HCT116 (cell line): Measurements from ENCODE around the gene AGAP1. TPM values are rescaled to one million over a fixed set of nuclear protein-coding genes. Genes with fewer than 3 reads are reported as not detected.

Experiments used
- ATAC-seq: fragments of 200-7000 bp; cut with Tn5 transposase; 2 replicates; pipeline ENCODE4 v1.9.1; 2020; ENCODE audit warnings: mild to moderate bottlenecking, moderate library complexity
- BruUV-seq: library from RNA; stranded (reverse); fragments of 400-500 nt; replicated peaks from 2 replicates; lab custom pipeline; 2021; lab: Mats Ljungman, UMichigan
- CTCF ChIA-PET: fragments of 300-600 bp; sonication (Branson Sonifier 250); formaldehyde crosslinking; loops from one replicate; lab custom pipeline; 2021; ENCODE audit warnings: antibody characterized with exemption; lab: Charles Lee
- POLR2A ChIA-PET: fragments of 300-600, 350-600 bp; sonication (Branson Sonifier 250); formaldehyde crosslinking; loops from one replicate; lab custom pipeline; 2021; ENCODE audit warnings: antibody characterized with exemption; lab: Charles Lee
- RAD21 ChIA-PET, 2 experiments: fragments of 300-600 bp; sonication (Branson Sonifier 250); formaldehyde crosslinking; loops; one replicate each; lab custom pipeline; 2023; ENCODE audit warnings: low total read pairs in 2 of 2; ENCODE audit not compliant: uncharacterized antibody in 2 of 2, unreplicated experiment in 2 of 2, low non-redundant PET in 1 of 2; lab: Charles Lee
- DNase-seq: peaks from one replicate; pipeline ENCODE4 v3.0.0-alpha.2; 2010; ENCODE audit warnings: low read depth, low spot score
- H2AFZ ChIP-seq: fragments of 200-600 bp; shearing (Covaris generic), sonication (generic); 2 replicates; pipeline ENCODE4 v1.6.1; 2017; ENCODE audit warnings: low read depth, mixed run types, mixed read lengths, antibody characterized with exemption, low read length; ENCODE audit not compliant: poor library complexity, severe bottlenecking
- H3K27ac ChIP-seq: 2 replicates; pipeline ENCODE4 v1.5.1; 2012; ENCODE audit warnings: low read depth, low read length
- H3K27me3 ChIP-seq: fragments of 200-600 bp; sonication (generic); 2 replicates; pipeline ENCODE4 v1.6.1; 2016; ENCODE audit warnings: mixed run types, low read length, mixed read lengths; ENCODE audit not compliant: insufficient read depth
- H3K36me3 ChIP-seq, 2 experiments: fragments of 200-500 bp in 1 of 2; fragments of 200-600 bp in 1 of 2; sonication (Bioruptor generic) in 1 of 2; sonication (generic) in 1 of 2; 2 replicates each; pipeline versions ENCODE4 v1.5.1 to v1.6.1; 2014 to 2016; ENCODE audit warnings: low read length in 2 of 2, inconsistent platforms in 1 of 2, mixed read lengths in 1 of 2, mixed run types in 1 of 2; ENCODE audit not compliant: insufficient read depth in 2 of 2, control insufficient read depth in 1 of 2
- H3K4me1 ChIP-seq, 2 experiments: fragments of 200-600 bp in 1 of 2; sonication (generic) in 1 of 2; 2 replicates each; pipeline versions ENCODE4 v1.5.1 to v1.6.1; 2012 to 2017; ENCODE audit warnings: low read length in 2 of 2, inconsistent platforms in 1 of 2, mild to moderate bottlenecking in 1 of 2, mixed read lengths in 1 of 2, mixed run types in 1 of 2, moderate library complexity in 1 of 2; ENCODE audit not compliant: insufficient read depth in 2 of 2, control insufficient read depth in 1 of 2
- H3K4me2 ChIP-seq: fragments of 200-600 bp; sonication (generic); 2 replicates; pipeline ENCODE4 v1.6.1; 2017; ENCODE audit warnings: mixed run types, low read length, mixed read lengths
- H3K4me3 ChIP-seq, 2 experiments: fragments of 200-600 bp in 1 of 2; sonication (generic) in 1 of 2; replicated peaks in 1 of 2; 2 replicates each; pipeline ENCODE4 v1.5.1; 2011 to 2016; ENCODE audit warnings: low read length in 2 of 2, control low read depth in 1 of 2, low read depth in 1 of 2, mild to moderate bottlenecking in 1 of 2, mixed read lengths in 1 of 2, mixed run types in 1 of 2
- H3K79me2 ChIP-seq: fragments of 200-600 bp; sonication (generic); 2 replicates; pipeline ENCODE4 v1.6.1; 2017; ENCODE audit warnings: mild to moderate bottlenecking, mixed run types, low read length, moderate library complexity, mixed read lengths; ENCODE audit not compliant: insufficient read depth
- H3K9ac ChIP-seq: fragments of 200-600 bp; sonication (generic); 2 replicates; pipeline ENCODE4 v1.6.1; 2016; ENCODE audit warnings: low read length, mixed read lengths
- H3K9me2 ChIP-seq: fragments of 200-600 bp; sonication (generic), shearing (Covaris generic); 2 replicates; pipeline ENCODE4 v1.6.1; 2017; ENCODE audit warnings: mixed run types, mild to moderate bottlenecking, moderate library complexity; ENCODE audit not compliant: insufficient read depth
- H3K9me3 ChIP-seq, 2 experiments: fragments of 200-500 bp in 1 of 2; fragments of 200-600 bp in 1 of 2; sonication (Bioruptor generic) in 1 of 2; sonication (generic) in 1 of 2; 2 replicates each; pipeline ENCODE4 v1.6.1; 2014 to 2017; ENCODE audit warnings: low read length in 2 of 2, mixed read lengths in 2 of 2, inconsistent platforms in 1 of 2, low read depth in 1 of 2, mild to moderate bottlenecking in 1 of 2, mixed run types in 1 of 2, moderate library complexity in 1 of 2; ENCODE audit not compliant: control insufficient read depth in 1 of 2, insufficient read depth in 1 of 2
- H4K20me1 ChIP-seq: fragments of 200-600 bp; sonication (generic), shearing (Covaris generic); 2 replicates; pipeline ENCODE4 v1.6.1; 2017; ENCODE audit warnings: mixed run types, mild to moderate bottlenecking, moderate library complexity; ENCODE audit not compliant: insufficient read depth
- ATF3 ChIP-seq: IDR thresholded peaks from 2 replicates; pipeline ENCODE4 v1.6.1; 2012
- CBX3 ChIP-seq: IDR thresholded peaks from 2 replicates; pipeline ENCODE4 v1.6.1; 2012; ENCODE audit warnings: low read depth
- CEBPB ChIP-seq: IDR thresholded peaks from 2 replicates; pipeline ENCODE4 v1.6.1; 2012; ENCODE audit warnings: low read depth
- EZH2phosphoT487 ChIP-seq: fragments of 200-600 bp; IDR thresholded peaks from 2 replicates; pipeline ENCODE4 v1.6.1; 2018; ENCODE audit warnings: antibody characterized with exemption, borderline replicate concordance
- FOSL1 ChIP-seq: IDR thresholded peaks from 2 replicates; pipeline ENCODE4 v1.6.1; 2012; ENCODE audit warnings: low read depth
- JUND ChIP-seq: IDR thresholded peaks from 2 replicates; pipeline ENCODE4 v1.6.1; 2012
- POLR2A ChIP-seq: IDR thresholded peaks from 2 replicates; pipeline ENCODE4 v1.7.0; 2011; ENCODE audit warnings: borderline replicate concordance; ENCODE audit not compliant: insufficient read depth, insufficient read length; ENCODE audit errors: extremely low read depth
- REST ChIP-seq: IDR thresholded peaks from 2 replicates; pipeline ENCODE4 v1.6.1; 2012; ENCODE audit warnings: low read depth
- SIN3A ChIP-seq: IDR thresholded peaks from 2 replicates; pipeline ENCODE4 v1.6.1; 2012; ENCODE audit warnings: low read depth
- SP1 ChIP-seq: IDR thresholded peaks from 2 replicates; pipeline ENCODE4 v1.6.1; 2012; ENCODE audit warnings: low read depth
- ZFX ChIP-seq: fragments of 450-650 bp; IDR thresholded peaks from 2 replicates; pipeline ENCODE4 v1.6.1; 2017
- intact Hi-C: fragments of 100-400 bp; cut with micrococcal nuclease; formaldehyde crosslinking; loops from 2 replicates; pipeline ENCODE4 v1.10.0; 2022
- total RNA-seq: library from RNA; stranded (reverse); gene quantifications from one replicate; pipeline ENCODE4 v1.2.1, GENCODE V29; 2021; ENCODE audit not compliant: unreplicated experiment
- TF ChIP-seq, protein P1 (sequence below), 3 experiments: fragments of 200-600 bp in 1 of 3; sonication (generic) in 1 of 3; IDR thresholded peaks in 2 of 3; conservative IDR thresholded peaks in 1 of 3; 2 replicates each; pipeline ENCODE4 v1.5.1; 2012 to 2017; ENCODE audit warnings: low read depth in 2 of 3, low read length in 2 of 3, antibody characterized with exemption in 1 of 3, borderline replicate concordance in 1 of 3, control low read depth in 1 of 3, mild to moderate bottlenecking in 1 of 3, mixed read lengths in 1 of 3, mixed run types in 1 of 3, moderate library complexity in 1 of 3; ENCODE audit not compliant: insufficient read depth in 1 of 3
- TF ChIP-seq, protein P2 (sequence below): IDR thresholded peaks from 2 replicates; pipeline ENCODE4 v1.6.1; 2012

AGAP1 gene
- total RNA-seq, 1 experiment from 2014 or later, result 43.8 TPM

GRCh38 chr2:235849489-235849888, 355.6 kb downstream of the AGAP1 start:
- BruUV-seq, result no TSS peak
- Histone ChIP-seq H3K9me3 (no peaks in the 10 kb centered on the region), H3K4me1 (no peaks in the 10 kb centered on the region; a peak in 1 of 4 replicates), H3K36me3 (no peaks in the 10 kb centered on the region), H3K79me2 (no peaks in the 10 kb centered on the region), H4K20me1 (no peaks in the 10 kb centered on the region), H3K9ac (no peak overlapping the region), H3K4me3 (no peak overlapping the region), H2AFZ (no peak overlapping the region), H3K27me3 (no peaks in the 10 kb centered on the region), H3K27ac (no peak overlapping the region), H3K4me2 (no peak overlapping the region), H3K9me2 (no peaks in the 10 kb centered on the region)
- ChIA-PET CTCF (interaction anchor here (1.0 kb wide), 1 partner anchor 504 kb away, joined by 3 read pairs; no protein-coding TSS in a partner anchor), POLR2A (no interaction called here), RAD21 (no interaction called here)
- no peak for ATAC-seq
- intact Hi-C loops, result no loop called here
- no peak for DNase-seq
- no peak for TF ChIP-seq CBX3
- TF ChIP-seq ATF3, result no peak
- TF ChIP-seq SP1, result no peak
- no peak for TF ChIP-seq CEBPB
- no peak for TF ChIP-seq REST
- TF ChIP-seq POLR2A, result no peak
- TF ChIP-seq, protein P1, sequence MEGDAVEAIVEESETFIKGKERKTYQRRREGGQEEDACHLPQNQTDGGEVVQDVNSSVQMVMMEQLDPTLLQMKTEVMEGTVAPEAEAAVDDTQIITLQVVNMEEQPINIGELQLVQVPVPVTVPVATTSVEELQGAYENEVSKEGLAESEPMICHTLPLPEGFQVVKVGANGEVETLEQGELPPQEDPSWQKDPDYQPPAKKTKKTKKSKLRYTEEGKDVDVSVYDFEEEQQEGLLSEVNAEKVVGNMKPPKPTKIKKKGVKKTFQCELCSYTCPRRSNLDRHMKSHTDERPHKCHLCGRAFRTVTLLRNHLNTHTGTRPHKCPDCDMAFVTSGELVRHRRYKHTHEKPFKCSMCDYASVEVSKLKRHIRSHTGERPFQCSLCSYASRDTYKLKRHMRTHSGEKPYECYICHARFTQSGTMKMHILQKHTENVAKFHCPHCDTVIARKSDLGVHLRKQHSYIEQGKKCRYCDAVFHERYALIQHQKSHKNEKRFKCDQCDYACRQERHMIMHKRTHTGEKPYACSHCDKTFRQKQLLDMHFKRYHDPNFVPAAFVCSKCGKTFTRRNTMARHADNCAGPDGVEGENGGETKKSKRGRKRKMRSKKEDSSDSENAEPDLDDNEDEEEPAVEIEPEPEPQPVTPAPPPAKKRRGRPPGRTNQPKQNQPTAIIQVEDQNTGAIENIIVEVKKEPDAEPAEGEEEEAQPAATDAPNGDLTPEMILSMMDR (IDR thresholded peaks at IDR 0.05 in 2 of 3, conservative IDR thresholded peaks at IDR 0.05 in 1 of 3; ENCODE audit: borderline replicate concordance in 1 of 3, insufficient read depth in 1 of 3, low read depth in 2 of 3, low read length in 2 of 3), result no peak
- TF ChIP-seq FOSL1, result no peak
- no peak for TF ChIP-seq ZFX
- no peak for TF ChIP-seq JUND
- no peak for TF ChIP-seq EZH2phosphoT487
- TF ChIP-seq, protein P2, sequence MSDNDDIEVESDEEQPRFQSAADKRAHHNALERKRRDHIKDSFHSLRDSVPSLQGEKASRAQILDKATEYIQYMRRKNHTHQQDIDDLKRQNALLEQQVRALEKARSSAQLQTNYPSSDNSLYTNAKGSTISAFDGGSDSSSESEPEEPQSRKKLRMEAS, result no peak
- no peak for TF ChIP-seq SIN3A
